Stimulated activated CD8-positive, alpha-beta memory T cell treated with anti-CD3 and anti-CD28 coated beads, Interleukin-12 subunit alpha, Interleukin-12 subunit beta, amount 100 ng/mL, for 4 hours (primary cell): ENCODE results near the gene GSTK1.
"Not testable (repeated sequence)": the region's sequence is repeated elsewhere in the genome, so short reads cannot be mapped to it uniquely, and the experiment has no call there.

Experiments
- DNase-seq: peaks from one replicate; pipeline ENCODE4 v3.0.0-alpha.2; 2020; ENCODE audit warnings: low read depth

GSTK1 gene

DNA sequence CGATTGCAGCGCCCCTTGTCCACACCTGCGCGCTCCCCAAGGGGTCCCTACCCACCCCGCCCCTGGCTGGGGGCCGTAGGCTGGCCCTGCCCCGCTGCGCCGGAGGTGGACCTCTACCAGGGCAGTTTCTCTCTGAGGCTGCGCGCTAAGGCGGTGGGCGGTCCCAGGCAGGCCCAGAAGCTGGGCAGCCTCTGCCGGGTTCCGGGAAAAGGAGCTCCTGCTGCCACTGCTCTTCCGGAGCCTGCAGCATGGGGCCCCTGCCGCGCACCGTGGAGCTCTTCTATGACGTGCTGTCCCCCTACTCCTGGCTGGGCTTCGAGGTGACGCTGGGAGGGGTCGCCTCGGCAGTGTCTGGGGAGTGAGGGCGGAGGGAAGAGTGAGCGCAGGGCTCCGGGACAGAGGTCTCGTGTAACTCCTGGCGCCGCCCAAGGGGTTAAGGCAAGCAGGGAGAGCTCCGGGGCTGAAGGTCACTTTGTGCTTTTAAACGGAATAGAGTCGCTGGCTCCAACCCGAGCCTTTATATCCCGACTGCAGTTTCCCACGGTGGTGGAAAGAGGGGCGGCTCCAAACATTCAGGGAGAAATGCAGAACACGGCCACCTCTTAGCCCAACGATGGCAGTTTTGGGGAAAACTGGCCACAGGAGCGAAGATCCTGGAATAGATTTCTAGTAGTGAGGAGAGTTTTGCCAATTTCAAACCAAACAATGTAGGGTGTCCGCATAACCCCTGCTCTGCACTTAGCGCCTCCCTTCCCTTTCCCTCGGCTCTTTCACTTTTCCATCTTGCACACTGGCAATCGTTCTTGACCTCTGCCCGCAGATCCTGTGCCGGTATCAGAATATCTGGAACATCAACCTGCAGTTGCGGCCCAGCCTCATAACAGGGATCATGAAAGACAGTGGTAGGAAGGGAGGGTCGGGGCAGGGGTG lies at the start of gene GSTK1:
TSS of gene GSTK1 (plus strand) at position 176 of the 930 bp plus-strand sequence. CDS start at position 249, 73 bp downstream.
- DNase-seq = peak; percentile 66

DNA sequence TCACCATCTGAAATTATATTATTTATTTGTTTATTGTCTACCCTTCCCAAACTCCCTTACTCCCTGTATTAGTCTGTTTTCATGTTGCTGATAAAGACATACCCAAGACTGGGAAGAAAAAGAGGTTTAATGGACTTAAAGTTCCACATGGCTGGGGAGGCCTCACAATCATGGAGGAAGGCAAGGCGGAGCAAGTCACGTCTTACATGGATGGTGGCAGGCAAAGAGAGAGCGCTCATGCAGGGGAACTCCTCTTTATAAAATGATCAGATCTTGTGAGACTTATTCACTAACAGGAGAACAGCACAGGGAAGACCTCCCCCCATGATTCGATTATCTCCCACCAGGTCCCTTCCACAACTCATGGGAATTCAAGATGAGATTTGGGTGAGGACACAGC lies 49.8 kb upstream of the GSTK1 start:
- not testable (repeated sequence) for DNase-seq

DNA sequence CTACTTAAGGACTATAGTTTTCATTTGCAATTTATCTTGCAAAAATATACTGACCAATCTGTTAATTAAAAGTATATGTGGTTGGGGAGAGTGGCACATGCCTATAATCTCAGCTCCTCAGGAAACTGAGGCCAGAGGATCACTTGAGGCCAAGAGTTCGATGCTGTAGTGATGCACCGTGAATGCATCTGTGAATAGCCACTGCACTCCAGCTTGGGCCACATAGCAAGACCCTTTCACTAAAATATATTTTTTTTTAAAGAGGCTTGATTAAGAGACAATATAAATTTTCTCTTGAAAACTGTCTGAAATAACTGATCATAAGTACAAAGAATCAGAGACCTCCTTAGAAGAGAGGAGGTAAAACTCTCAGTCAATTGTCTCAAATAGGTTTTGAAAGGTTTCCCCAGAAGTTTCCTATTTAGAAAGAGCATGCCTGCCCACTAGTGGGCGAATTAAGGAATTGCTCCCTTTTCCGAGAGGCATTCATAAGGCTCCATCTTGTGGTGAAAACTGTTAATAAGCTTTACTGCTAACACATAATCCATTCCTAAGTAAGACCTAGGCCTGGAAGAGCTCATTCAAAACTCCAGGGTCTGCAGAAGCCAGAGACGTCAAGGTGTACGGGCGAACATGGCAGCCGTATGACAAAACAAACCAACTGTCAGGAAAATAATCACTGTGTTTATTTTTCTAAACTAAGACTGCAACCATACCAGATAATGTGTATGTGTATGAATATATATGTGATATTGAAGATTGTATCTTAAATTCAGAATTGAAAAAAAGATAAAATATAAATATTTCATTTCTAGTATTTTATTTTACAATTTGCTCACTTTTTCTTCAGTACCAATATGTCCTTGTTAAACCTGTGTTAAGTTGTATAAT lies 48.2 kb upstream of the GSTK1 start:
- peak; percentile 12 for DNase-seq

DNA sequence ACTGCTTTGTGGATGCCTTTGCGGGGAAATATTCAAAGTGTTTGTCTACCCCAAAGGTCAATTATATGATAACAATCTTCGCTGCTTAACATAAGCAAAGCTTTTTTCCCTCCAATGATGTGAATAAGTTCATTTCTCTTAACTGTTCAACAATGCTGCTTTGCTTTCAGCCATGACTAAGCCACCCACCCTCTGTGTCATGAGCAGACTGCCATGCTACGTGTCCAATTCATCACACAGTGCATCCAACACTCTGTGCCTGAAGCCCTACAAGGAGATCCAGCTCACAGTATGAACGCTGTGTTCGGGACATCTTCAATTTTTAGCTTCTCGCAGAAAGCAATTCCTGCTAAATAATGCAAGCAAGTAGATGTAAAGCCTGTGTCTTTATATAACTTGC lies 47.1 kb upstream of the GSTK1 start:
- DNase-seq = no peak

DNA sequence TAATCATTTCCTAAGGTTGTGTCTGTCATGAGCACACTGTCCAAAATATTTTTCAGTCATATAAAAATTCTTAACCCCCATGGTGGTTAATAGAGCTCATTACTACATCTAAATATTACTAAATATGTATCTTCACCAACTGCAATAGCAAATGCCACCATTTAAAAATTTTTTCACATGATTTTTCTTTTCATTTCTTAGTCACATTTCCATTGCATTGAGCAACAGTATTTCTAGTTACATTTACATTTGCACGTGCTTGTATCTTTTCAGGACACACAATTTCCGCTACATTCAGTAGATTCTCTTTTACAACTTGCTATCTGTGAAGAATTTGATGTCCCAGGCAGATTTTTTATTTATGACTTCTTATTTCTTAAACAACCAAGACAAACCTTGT lies 46.6 kb upstream of the GSTK1 start:
- DNase-seq = no peak

DNA sequence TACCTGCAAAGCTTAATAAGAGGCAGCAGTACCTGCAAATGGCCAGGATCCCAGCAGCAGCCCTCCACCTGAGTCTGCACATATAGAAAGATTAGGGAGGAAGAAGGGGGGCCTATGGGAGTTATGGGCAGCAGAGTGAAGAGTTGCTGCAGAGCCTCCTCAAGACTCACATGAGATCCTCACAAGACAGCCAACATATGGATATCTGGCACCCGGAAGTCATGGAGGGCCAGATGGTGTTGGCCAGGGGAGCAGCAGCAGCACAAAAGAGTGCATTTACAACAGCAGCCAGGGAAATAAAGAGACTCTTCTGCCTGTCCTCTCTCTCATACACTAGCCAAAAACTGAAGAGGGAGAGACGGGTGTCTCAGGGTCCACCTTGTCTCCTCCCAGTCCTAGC lies 45.4 kb upstream of the GSTK1 start:
- DNase-seq = no peak

DNA sequence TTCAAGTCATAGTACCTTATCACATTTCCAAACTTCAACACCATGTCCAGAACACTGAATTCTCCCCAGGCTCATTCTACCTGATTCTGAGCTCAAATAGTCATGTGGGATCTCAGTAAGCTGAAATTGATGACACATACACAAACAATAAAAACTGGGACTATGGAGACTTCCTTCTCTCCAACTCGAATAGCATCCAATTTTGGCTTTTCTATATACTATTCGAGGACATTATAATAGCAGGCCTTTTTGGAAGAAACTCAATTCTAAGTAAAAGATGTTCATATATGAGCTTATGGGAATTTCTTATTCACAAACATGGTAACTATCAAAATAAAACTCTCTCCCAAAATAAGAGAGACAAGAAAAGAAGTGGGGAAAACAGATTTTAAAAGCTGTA lies 42.0 kb upstream of the GSTK1 start:
- DNase-seq = no peak

DNA sequence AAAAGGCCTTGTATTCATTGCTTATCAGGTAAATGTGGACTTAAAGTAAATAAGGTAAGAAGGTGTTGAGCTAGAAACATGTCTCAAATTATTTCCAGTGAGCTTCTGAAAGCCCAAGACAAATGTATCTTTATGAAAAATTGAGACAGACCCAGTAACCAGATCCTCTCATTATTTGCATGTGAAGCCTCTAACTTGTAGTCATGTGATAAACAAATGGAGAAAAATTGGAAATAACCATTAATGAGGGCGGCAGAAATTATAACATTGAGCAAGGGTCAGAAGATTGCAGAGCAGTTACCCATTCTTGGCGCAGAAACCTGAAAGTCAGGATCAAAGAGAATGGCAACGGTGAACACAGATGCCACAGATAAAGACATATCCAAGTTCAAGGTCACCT lies 41.5 kb upstream of the GSTK1 start, which contains the start of gene TAS2R40:
TSS of gene TAS2R40 (plus strand) at position 301 of the 400 bp plus-strand sequence. CDS start at position 343, 42 bp downstream.
- no peak for DNase-seq

DNA sequence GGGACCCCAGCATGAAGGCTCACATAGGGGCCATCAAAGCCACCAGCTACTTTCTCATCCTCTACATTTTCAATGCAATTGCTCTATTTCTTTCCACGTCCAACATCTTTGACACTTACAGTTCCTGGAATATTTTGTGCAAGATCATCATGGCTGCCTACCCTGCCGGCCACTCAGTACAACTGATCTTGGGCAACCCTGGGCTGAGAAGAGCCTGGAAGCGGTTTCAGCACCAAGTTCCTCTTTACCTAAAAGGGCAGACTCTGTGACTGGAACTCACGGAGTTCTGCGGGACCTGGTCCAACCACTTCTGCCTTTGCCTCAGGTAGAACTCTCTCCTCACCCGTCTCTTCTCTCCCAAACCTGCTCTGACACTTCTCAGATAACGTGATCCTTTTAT lies 40.5 kb upstream of the GSTK1 start:
- no peak for DNase-seq

DNA sequence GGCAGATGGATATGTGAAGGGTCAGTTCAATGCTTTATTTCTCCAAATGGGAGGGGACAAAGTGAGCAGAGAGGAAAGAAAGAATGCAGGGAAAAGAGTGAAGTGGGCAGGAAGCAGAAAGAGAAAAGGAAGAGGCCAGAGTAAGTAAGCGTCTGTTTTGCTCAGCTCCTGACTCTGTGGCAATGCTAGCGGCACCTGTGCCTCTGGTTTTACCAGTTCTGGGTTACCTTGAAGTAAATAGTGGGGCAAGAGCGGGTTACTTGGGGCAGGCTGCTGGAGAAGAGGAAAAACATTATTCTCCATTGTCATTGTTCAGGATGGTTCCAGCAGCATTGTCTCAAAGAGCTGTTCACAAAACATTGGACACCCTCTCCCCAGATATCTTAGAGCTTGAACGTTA lies 39.5 kb upstream of the GSTK1 start:
- DNase-seq = no peak

DNA sequence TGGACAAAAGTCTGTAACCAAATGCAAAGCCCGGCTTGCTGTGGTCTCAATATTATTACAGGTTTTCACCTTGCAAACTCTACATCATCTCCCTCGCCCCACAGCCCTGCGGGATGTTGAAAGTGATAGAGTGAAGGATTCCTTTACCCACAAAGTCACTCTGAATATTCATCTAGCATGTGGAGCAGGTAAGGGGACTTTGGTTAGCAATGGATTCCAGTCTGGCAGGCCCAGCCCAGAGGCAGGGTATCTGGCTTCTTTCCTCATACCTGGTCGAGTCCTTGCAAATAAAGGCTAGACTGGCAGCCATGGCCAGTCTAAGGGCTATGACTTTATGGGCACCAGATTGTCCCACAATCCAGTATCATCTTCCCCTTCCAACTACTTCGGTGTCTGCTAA lies 38.2 kb upstream of the GSTK1 start:
- DNase-seq = no peak

DNA sequence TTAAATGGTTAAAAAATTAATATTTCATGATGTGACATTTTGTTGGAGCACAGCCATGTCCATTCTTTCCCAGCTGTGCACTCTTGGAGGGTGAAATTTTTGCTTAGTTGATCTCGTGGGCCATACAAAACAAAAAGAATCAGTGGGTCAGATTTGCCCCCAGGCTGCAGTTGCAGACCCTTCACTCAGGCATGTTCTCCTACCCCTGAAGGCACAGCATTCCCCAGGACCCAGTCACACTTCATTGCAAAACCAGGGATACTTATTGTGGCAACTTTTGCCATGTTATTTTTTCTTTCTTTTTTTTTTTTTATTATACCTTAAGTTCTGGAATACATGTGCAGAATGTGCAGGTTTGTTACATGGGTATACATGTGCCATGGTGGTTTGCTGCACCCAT lies 35.4 kb upstream of the GSTK1 start:
- no peak for DNase-seq

DNA sequence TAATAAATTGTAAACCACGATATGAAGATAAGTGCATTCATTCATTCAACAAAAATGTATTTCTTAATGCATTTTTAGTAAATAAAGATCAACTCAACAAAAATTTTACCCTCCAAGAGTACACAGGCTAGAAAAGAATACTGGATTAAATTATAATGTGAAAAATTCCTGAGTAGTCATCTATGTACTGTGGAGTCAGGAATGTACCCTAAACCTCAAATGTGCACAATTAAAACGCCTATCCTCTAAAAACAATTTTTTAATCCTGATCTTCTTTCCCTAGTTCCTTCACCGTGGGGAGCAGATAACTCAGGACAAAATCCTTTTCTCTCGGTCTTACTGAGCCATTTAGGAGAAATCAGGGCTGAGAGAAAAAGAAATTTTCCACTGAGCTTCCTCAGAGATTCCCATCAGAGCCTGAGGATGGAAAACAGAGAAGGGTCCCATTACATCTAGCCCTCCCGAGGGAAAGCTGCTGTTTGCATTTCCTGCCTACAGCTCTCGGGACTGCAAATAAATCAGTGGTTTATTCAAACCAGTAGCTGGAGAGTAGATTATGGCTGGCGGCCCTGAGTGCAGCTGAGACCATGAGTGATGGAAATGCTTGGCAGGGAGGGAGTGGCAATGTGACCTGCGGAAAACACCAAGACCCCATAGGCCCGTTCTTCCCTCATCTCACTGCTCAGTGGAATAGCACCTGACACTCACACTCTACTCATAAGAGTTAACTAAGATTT lies 34.0 kb upstream of the GSTK1 start:
- no peak for DNase-seq

DNA sequence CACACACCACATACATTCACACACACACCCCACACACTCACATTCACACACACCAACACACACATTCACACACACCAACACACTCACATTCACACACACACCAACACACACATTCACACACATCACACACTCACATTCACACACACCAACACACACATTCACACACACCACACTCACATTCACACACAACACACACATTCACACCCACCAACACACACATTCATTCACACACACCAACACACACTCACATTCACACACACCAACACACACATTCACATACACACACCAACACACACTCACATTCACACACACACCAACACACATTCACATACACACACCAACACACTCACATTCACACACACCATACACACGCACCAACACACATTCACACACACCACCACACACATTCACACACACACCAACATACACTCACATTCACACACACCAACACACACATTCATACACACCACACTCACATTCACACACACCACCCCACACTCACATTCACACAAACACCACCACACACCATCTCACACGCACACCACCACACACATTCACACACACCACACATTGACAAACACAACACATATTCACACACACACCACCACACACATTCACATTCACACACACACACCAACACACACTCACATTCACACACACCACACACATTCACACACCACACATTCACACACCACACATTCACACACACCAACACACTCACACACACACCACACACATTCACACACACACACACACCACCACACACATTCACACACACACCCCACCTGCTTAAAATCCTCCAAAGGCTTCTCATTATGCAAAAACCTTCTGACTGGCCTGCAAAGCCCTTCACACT lies 32.4 kb upstream of the GSTK1 start:
- DNase-seq = no peak

DNA sequence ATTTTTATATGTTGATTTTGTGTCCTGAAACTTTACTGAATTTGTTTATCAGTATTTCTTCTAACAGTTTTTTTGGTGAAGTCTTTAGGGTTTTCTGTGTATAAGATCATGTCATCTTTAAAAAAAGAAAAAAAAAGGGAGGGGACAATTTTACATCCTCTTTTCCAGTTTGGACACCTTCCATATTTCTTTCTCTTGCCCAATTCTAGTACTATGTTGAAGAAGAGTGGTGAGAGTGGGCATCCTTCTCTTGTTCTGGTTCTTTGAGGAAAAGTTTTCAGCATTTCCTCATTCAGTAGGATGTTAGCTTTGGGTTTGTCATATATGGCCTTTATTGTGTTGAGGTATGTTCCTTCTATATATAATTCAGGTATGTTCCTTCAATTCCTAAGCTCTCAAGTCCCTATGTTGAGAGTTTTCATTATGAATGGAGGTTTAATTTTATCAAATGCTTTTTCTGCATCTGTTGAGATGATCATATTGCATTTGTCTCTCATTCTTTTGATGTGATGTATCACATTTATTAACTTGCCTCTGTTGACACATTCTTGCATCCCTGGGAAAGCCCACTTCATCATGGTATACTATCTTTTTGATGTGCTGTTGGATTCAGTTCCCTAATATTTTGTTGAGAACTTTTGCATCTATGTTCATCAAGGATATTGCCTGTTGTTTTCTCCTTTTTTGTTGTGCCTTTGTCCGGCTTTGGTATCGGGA lies 29.3 kb upstream of the GSTK1 start:
- no peak for DNase-seq

DNA sequence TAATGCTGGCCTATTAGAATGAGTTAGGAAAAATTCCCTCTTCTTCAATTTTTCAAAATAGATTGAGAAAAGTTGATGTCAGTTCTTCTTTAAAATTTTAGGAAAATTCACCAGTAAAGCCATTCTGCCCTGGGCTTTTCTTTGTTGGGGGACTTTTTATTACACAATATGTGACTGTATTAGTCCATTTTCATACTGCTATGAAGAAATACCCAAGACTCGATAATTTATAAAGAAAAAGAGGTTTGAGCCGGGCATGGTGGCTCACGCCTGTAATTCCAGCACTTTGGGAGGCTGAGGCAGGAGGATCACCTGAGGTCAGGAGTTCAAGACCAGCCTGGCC lies 28.7 kb upstream of the GSTK1 start:
- no peak for DNase-seq

DNA sequence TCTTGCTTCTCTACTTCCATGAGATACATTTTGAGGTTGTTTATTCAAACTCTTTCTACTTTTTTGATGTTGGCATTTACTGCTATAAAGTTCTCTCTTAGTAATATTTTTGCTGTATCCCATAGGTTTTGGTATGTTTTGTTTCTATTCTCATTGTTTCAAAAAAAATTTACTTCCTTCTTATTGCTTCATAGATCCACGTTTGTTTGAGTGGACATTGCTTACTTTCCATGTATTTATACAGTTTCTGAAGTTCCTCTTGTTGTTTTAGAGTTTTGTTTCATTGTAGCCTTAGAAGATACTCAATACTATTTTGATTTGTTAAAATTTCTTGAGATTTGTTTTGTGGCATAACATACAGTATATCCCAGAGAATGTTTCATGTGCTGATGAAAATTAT lies 27.7 kb upstream of the GSTK1 start:
- DNase-seq = no peak

DNA sequence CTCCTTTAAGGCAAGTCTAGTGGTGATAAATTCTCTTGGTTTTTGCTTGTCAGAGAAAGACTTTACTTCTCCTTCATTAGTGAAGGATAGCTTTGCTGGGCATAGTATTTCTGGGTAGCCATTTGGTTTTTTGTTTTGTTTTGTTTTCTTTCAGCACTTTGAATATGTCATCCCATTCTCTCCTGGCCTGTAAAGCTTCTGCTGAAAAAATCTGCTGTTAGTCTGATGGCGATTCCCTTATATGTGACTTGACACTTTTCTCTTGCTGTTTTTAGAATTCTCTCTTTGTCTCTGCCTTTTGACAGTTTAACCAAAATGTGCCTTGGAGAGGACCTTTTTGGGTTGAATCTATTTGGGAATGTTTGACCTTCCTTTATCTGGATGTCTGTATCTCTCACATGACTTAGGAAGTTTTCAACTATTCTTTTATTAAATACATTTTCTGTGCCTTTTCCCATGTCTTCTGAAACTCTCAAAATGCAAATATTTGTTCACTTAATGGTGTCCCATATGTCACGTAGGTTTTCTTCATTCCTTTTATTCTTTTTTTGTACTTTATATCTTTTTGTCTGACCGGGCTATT lies 26.7 kb upstream of the GSTK1 start:
- DNase-seq = no peak

DNA sequence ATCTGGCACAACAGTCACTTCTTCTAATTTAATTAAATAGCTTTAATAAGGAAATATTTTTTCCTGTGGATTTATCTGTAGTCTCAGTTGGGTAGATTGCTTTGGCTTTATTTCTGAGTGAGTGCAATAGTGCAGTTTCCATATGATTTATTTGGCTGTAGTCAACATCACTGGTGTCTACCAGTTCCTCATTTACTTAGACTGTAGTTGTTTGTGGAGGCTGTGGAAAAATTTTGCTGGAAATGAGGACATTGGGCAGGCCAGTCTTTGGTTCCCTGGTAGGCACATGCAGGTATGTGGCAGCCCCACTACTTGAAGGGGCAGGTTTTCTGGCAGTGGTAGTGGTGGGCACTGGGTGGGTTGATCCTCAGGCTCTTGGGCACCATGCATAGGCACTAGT lies 25.9 kb upstream of the GSTK1 start:
- DNase-seq = no peak

DNA sequence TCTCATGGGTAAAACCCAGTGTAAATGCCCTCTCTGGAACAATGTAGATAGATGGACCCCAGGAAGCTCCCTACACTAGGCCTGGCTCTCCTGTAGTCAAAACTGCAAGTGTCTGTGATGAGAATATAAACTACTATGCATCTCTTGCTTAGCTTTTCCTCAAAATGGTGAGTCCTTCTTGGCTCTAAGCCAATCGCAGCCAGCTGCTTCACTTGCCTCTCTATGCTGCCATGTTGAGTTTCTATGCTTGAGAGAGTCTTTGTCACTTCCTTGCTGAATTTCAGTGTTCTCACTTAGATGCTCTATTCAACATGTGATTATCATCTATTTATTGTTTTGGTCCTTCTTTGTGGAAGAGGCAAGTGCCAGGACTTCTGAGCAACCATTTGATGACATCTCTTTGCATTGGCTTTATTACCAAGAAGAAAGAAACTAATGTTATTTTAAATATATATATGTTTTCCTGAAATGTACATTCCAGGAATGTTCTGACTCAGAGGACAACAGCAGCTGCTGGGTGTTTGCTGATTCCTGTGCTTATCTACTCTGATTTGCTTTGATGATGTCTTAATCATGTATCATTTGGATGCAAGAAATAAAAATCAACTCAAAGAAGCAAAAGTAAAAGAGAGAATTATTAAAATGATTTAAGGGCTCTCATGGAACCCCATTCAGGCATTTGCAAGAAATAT lies 24.8 kb upstream of the GSTK1 start:
- DNase-seq = no peak
